ENCODE data around the gene POP4. TPM values are rescaled to one million over a fixed set of nuclear protein-coding genes. Genes with fewer than 3 reads are reported as not detected.

POP4 gene
- total RNA-seq, 4 donors from 2014 or later: 53.4 to 91.4 (median 87.8) TPM

GRCh38 chr19:29577649-29577963 lies 28.5 kb upstream of the POP4 start:
- intact Hi-C loops (cut with DNase I): no loop called here
- WGBS, 2 donors: 76 to 78% methylated on average over 3 of the region's 3 CpGs

GRCh38 chr19:29578349-29578748 lies 27.7 kb upstream of the POP4 start:
- Histone ChIP-seq H3K27ac (no peak overlapping the region), H3K4me3 (replicated peaks in 1 of 3) (no peak overlapping the region), H3K36me3 (no peaks in the 10 kb centered on the region), H3K27me3 (no peaks in the 10 kb centered on the region), H3K4me1 (no peaks in the 10 kb centered on the region), H3K9me3 (no peaks in the 10 kb centered on the region)
- intact Hi-C loops (cut with DNase I): no loop called here
- WGBS, 2 donors: 73 to 77% methylated on average over 8 of the region's 8 CpGs
- TF ChIP-seq CTCF (IDR thresholded peaks at IDR 0.05) (no peak), POLR2A (IDR thresholded peaks at IDR 0.05) (no peak)
- DNase-seq: no peak

More at GRCh38 chr19:29577649-29577963, 28.5 kb upstream of the POP4 start:
- Histone ChIP-seq H3K9me3 (no peaks in the 10 kb centered on the region), H3K4me3 (replicated peaks in 1 of 3) (no peak overlapping the region), H3K27me3 (no peaks in the 10 kb centered on the region), H3K4me1 (no peaks in the 10 kb centered on the region), H3K36me3 (no peaks in the 10 kb centered on the region), H3K27ac (no peak overlapping the region)
- no peak for DNase-seq
- no peak for TF ChIP-seq CTCF (IDR thresholded peaks at IDR 0.05)
- TF ChIP-seq POLR2A (IDR thresholded peaks at IDR 0.05): no peak

- TF ChIP-seq POLR2A (IDR thresholded peaks at IDR 0.05) (no peak), CTCF (IDR thresholded peaks at IDR 0.05) (no peak)
- 84 to 86% methylated on average over 5 to 6 of the region's 6 CpGs for WGBS, 2 donors
- Histone ChIP-seq H3K27me3 (no peaks in the 10 kb centered on the region), H3K4me3 (replicated peaks in 1 of 3) (no peak overlapping the region), H3K27ac (no peak overlapping the region), H3K4me1 (no peaks in the 10 kb centered on the region), H3K9me3 (no peaks in the 10 kb centered on the region), H3K36me3 (no peaks in the 10 kb centered on the region)
- DNase-seq: no peak
- intact Hi-C loops (cut with DNase I): no loop called here
Observed at GRCh38 chr19:29579308-29579910, 26.7 kb upstream of the POP4 start.

GRCh38 chr19:29581398-29581797 lies 24.7 kb upstream of the POP4 start:
- Histone ChIP-seq H3K27ac (no peak overlapping the region), H3K36me3 (no peaks in the 10 kb centered on the region), H3K27me3 (no peaks in the 10 kb centered on the region), H3K4me3 (replicated peaks in 1 of 3) (no peak overlapping the region), H3K4me1 (no peaks in the 10 kb centered on the region), H3K9me3 (no peaks in the 10 kb centered on the region)
- 25 to 47% methylated on average over 1 of the region's 1 CpG for WGBS, 2 donors
- no peak for TF ChIP-seq POLR2A (IDR thresholded peaks at IDR 0.05)
- TF ChIP-seq CTCF (IDR thresholded peaks at IDR 0.05): no peak
- intact Hi-C loops (cut with DNase I): no loop called here
- DNase-seq: no peak

- no peaks in the 10 kb centered on the region for H3K27me3 ChIP-seq
- no peak overlapping the region for H3K27ac ChIP-seq
- no peaks in the 10 kb centered on the region for H3K4me1 ChIP-seq
- intact Hi-C loops (cut with DNase I): no loop called here
- TF ChIP-seq POLR2A (IDR thresholded peaks at IDR 0.05): no peak
- TF ChIP-seq CTCF (IDR thresholded peaks at IDR 0.05): no peak
- no peaks in the 10 kb centered on the region for H3K9me3 ChIP-seq
- H3K4me3 ChIP-seq (replicated peaks in 1 of 3): no peak overlapping the region
- H3K36me3 ChIP-seq: no peaks in the 10 kb centered on the region
- 23 to 47% methylated on average over 1 of the region's 1 CpG for WGBS, 2 donors
- DNase-seq: no peak
Observed at GRCh38 chr19:29583196-29583999, 22.7 kb upstream of the POP4 start.

Measured in thyroid gland (tissue), 4 donors.